K562 (cell line): ENCODE measurements around the gene HOXB3. TPM values are rescaled to one million over a fixed set of nuclear protein-coding genes. Genes with fewer than 3 reads are reported as not detected.

ENCODE experiments used
- CEBPZ ChIP-seq: fragments of 150-350 bp; IDR thresholded peaks from 2 replicates; pipeline ENCODE4 v1.6.1; 2014; ENCODE audit warnings: low read depth, mild to moderate bottlenecking, low read length, borderline replicate concordance
- TGIF2 ChIP-seq: sonication (generic); formaldehyde crosslinking; IDR thresholded peaks from 2 replicates; pipeline ENCODE4 v1.8.1; 2022; ENCODE audit warnings: mild to moderate bottlenecking, missing genetic modification reagents, moderate library complexity
- ZNF318 ChIP-seq, 2 experiments: fragments of 450-650 bp; IDR thresholded peaks; 2 replicates each; pipeline ENCODE4 v1.6.1; 2016; ENCODE audit warnings: mild to moderate bottlenecking in 2 of 2, borderline replicate concordance in 1 of 2, low read depth in 1 of 2, moderate library complexity in 1 of 2
- polyA plus RNA-seq, 8 experiments: library from polyadenylated mRNA; depleted of rRNA in 4 of 8; stranded (reverse) in 5 of 8; unstranded in 3 of 8; fragments of >200 nt; fragmentation: Nextera tagmentation in 2 of 8; fragmentation: Illumina TruSeq in 1 of 8; extraction: Ambion mirVana in 2 of 8; extraction: Trizol in 1 of 8; gene quantifications; 2 replicates each; pipeline versions ENCODE4 v1.2.1 to v1.2.3, GENCODE V29; 2011 to 2014; ENCODE audit warnings: inconsistent platforms in 1 of 8, missing spikeins in 1 of 8
- total RNA-seq, 7 experiments: library from RNA; depleted of rRNA in 6 of 7; stranded (reverse); fragments of >200 nt in 6 of 7; fragmentation: Illumina TruSeq in 2 of 7; extraction: Trizol in 2 of 7; gene quantifications; 2 replicates each; pipeline versions ENCODE4 v1.2.1 to v1.2.3, GENCODE V29; 2011 to 2021; ENCODE audit warnings: low replicate concordance in 1 of 7

The HOXB3 gene
- total and polyA plus RNA-seq, 9 of the 15 experiments (the other 6 are each of a cell fraction or from before 2014, with no cell fraction given): 2.4 to 41.3 (median 20.2) TPM

- TF ChIP-seq ZNF318 (IDR thresholded peaks at IDR 0.05; ENCODE audit: borderline replicate concordance in 1 of 2, low read depth in 1 of 2) (no peak), CEBPZ (no peak), TGIF2 (CRISPR knock-in tag) (no peak)
Observed at GRCh38 chr17:48513097-48513496, 76.9 kb downstream of the HOXB3 start (continued).
